HL-60 (cell line): Measurements from ENCODE around the gene CEP20.

Experiments used
- CTCF ChIP-seq: IDR thresholded peaks from one replicate; pipeline ENCODE4 v1.5.1; 2011; ENCODE audit warnings: low read length, control low read depth, inconsistent platforms; ENCODE audit not compliant: insufficient read depth
- GABPA ChIP-seq: IDR thresholded peaks from 2 replicates; pipeline ENCODE4 v1.6.1; 2012; ENCODE audit warnings: low read depth

DNA sequence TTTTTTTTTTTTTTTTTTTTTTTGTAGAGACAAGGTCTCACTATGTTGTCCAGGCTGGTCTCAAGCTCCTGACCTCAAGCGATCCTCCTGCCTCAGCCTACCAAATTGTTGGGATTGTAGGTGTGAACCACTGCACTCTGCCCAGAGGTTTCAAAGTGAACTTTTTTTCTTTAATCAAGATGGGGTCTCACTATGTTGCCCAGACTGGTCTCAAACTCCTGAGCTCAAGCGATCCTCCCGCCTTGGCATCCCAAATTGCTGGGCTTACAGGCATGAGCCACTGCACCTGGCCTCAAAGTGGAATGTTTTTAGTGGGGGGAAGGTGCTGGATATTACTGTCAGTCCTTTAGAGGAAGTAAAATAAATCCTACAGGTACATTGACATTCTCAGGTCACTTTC is 12.0 kb upstream of the CEP20 start:
- TF ChIP-seq CTCF: no peak
- TF ChIP-seq GABPA: no peak
